ENCODE measurements around the gene TRPM6. TPM values are rescaled to one million over a fixed set of nuclear protein-coding genes. Genes with fewer than 3 reads are reported as not detected.

TRPM6 gene
- total and polyA plus RNA-seq, 11 donors, result 0.08 to 0.75 (median 0.34) TPM; not detected in 2

DNA sequence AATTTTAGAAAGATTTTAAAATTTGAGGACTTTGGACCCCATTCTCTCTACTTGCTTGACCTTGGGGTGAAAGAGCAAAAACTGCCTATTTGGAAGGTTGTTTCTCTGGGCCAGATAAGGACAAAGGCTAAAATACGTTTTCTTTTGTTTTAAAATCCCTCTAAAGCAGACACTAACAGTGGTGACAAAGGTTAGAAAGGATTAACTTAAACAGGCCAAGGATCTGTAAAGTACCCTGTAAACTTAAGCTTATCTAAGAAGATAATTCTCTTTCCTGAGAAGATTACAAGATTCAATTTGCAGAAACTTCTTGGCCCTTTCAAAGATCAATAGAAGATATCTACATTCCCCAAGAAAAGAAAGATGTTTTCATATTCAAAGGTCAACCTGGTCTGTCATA, 12.1 kb downstream of the TRPM6 start:
- H3K9me3 ChIP-seq, result peaks cover 0 to 29% (median 20%) of the 10 kb centered on the region in 12 donors
- no peak for ATAC-seq
- DNase-seq, result no peak
- no peak overlapping the region for H3K4me3 ChIP-seq
- H3K27ac ChIP-seq, result no peak overlapping the region
- TF ChIP-seq, protein P1, sequence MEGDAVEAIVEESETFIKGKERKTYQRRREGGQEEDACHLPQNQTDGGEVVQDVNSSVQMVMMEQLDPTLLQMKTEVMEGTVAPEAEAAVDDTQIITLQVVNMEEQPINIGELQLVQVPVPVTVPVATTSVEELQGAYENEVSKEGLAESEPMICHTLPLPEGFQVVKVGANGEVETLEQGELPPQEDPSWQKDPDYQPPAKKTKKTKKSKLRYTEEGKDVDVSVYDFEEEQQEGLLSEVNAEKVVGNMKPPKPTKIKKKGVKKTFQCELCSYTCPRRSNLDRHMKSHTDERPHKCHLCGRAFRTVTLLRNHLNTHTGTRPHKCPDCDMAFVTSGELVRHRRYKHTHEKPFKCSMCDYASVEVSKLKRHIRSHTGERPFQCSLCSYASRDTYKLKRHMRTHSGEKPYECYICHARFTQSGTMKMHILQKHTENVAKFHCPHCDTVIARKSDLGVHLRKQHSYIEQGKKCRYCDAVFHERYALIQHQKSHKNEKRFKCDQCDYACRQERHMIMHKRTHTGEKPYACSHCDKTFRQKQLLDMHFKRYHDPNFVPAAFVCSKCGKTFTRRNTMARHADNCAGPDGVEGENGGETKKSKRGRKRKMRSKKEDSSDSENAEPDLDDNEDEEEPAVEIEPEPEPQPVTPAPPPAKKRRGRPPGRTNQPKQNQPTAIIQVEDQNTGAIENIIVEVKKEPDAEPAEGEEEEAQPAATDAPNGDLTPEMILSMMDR (IDR thresholded peaks at IDR 0.05), result no peak
- no peak for TF ChIP-seq POLR2A (IDR thresholded peaks at IDR 0.05)
- WGBS, 4 donors, result 55 to 73% (median 70%) methylated on average over 1 of the region's 1 CpG
- no peaks in the 10 kb centered on the region for H3K27me3 ChIP-seq
- H3K36me3 ChIP-seq, result no peaks in the 10 kb centered on the region
- no peaks in the 10 kb centered on the region for H3K4me1 ChIP-seq
- intact Hi-C loops (cut with DNase I), result no loop called here

DNA sequence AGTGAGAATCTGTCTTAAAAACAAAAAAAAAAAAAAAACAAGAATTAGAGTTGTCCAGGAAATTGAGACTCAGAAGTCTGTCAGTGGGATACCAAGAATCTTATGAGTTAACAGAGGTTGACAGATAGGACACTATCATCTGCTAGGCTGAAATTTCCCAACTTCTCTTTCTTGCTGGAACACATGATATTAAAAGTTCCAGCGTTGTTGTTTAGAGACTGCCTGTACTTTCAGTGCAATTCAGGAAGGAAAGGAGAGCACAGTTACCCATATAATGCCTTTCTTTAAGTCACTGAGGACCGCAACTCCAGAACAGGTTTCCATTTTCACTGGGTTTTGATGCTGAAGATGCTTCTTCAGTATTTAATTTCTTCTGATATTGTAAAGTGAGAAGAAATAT, 13.5 kb downstream of the TRPM6 start:
- 70 to 73% (median 72%) methylated on average over 2 of the region's 2 CpGs for WGBS, 4 donors
- no peaks in the 10 kb centered on the region for H3K36me3 ChIP-seq
- DNase-seq (no peak), ATAC-seq (no peak)
- H3K27me3 ChIP-seq, result no peaks in the 10 kb centered on the region
- TF ChIP-seq, protein P1 (IDR thresholded peaks at IDR 0.05), result no peak
- TF ChIP-seq POLR2A (IDR thresholded peaks at IDR 0.05), result no peak
- intact Hi-C loops (cut with DNase I), result no loop called here
- H3K9me3 ChIP-seq, result peaks cover 0 to 14% (median 9%) of the 10 kb centered on the region in 12 donors
- H3K4me1 ChIP-seq, result no peaks in the 10 kb centered on the region
- no peak overlapping the region for H3K4me3 ChIP-seq
- H3K27ac ChIP-seq, result no peak overlapping the region

DNA sequence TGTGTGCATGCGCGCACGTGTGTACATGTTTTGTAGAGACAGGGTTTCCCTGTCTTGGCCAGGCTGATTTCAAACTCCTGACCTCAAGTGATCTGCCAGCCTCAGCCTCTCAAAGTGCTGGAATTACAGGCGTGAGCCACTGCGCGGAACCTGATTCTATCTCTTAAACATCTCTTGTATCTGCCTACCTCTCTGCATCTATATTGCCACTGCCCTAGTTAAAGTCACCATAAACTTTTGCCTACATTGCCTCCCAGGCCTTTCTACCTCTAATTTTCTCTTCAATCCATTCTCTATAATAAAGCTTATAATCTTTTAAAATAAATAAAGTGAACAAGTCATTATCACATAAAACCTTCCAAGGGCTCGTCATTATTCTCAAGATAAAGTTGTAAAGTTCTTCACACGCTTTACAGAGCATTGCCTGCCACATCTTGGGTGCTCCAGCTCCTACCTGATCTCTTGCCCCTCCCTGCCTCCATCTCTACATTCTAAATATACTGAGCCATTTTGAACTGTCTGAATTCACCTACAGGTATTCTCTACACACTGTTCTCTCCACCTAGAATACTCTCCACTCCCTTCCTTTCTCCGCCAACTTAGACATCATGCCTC, 15.0 kb downstream of the TRPM6 start:
- Histone ChIP-seq H3K4me3 (no peak overlapping the region), H3K27ac (no peak overlapping the region), H3K36me3 (no peaks in the 10 kb centered on the region), H3K27me3 (no peaks in the 10 kb centered on the region), H3K9me3 (no peaks in the 10 kb centered on the region), H3K4me1 (no peaks in the 10 kb centered on the region)
- no peak for ATAC-seq
- intact Hi-C loops (cut with DNase I), result no loop called here
- no peak for TF ChIP-seq POLR2A (IDR thresholded peaks at IDR 0.05)
- TF ChIP-seq, protein P1 (IDR thresholded peaks at IDR 0.05), result no peak
- DNase-seq, result no peak
- WGBS, 4 donors, result 86 to 90% (median 89%) methylated on average over 9 of the region's 9 CpGs

DNA sequence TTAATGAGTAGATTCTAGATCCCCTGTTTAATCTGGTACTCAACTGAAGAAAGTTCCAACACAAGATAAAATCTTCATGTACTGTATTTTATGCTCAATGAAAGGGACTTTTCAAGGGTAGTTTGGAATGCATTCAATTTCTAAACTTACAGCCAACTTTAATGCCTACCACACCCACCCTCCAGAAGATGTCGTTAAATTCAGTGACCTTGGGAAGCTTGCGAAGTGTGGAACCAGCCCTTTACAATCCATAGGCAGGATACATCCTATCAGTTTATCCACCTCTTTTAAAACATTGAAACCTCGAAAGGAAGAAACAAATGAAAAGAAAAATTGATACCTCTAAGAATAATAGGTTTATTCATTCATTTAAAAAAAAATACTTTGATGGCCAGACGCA, 20.2 kb downstream of the TRPM6 start:
- no peak overlapping the region for H3K27ac ChIP-seq
- no peak for ATAC-seq
- H3K27me3 ChIP-seq, result no peaks in the 10 kb centered on the region
- intact Hi-C loops (cut with DNase I), result no loop called here
- H3K9me3 ChIP-seq, result no peaks in the 10 kb centered on the region
- no peaks in the 10 kb centered on the region for H3K4me1 ChIP-seq
- H3K4me3 ChIP-seq, result no peak overlapping the region
- TF ChIP-seq POLR2A (IDR thresholded peaks at IDR 0.05), result no peak
- 83 to 86% (median 85%) methylated on average over 4 of the region's 4 CpGs for WGBS, 4 donors
- H3K36me3 ChIP-seq, result no peaks in the 10 kb centered on the region
- DNase-seq, result no peak

DNA sequence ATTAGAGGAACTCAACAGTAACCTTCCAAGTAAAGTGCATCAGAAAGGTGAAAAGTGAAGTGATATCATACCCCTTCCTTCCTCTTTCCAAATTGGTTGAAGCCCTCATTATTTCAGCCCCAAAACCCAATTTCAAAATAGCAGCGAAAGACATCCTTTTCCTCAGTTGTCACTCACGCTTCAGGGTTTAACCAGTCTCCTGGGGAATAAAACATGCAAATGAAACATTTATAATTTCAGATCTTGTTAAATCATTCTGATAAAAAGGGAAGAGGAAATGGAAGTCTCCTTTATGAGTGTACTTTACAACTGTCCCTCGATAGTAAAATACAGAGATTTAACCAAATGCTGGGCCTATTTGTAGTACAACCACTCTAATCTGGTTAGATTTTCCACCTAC, 22.5 kb downstream of the TRPM6 start:
- TF ChIP-seq, protein P1 (IDR thresholded peaks at IDR 0.05), result no peak
- TF ChIP-seq POLR2A (IDR thresholded peaks at IDR 0.05), result no peak
- 47 to 68% (median 60%) methylated on average over 3 of the region's 3 CpGs for WGBS, 4 donors
- H3K4me1 ChIP-seq, result peaks cover 0 to 11% (median 0%) of the 10 kb centered on the region in 12 donors
- intact Hi-C loops (cut with DNase I), result no loop called here
- H3K9me3 ChIP-seq, result no peaks in the 10 kb centered on the region
- H3K4me3 ChIP-seq, result no peak overlapping the region
- H3K27me3 ChIP-seq, result no peaks in the 10 kb centered on the region
- DNase-seq (no peak), ATAC-seq (no peak)
- H3K27ac ChIP-seq, result no peak overlapping the region
- no peaks in the 10 kb centered on the region for H3K36me3 ChIP-seq
